AG04449 (cell line): ENCODE data around the gene TLE1.

Experiments
- CTCF ChIA-PET: fragments of 350-600 bp; formaldehyde crosslinking; extraction: SDS; loops from one replicate; lab custom pipeline; 2021; ENCODE audit warnings: antibody characterized with exemption; lab: Yijun Ruan, JAX
- POLR2A ChIA-PET: fragments of 400-600, 350-600 bp; formaldehyde crosslinking; extraction: SDS; loops from one replicate; lab custom pipeline; 2020; ENCODE audit warnings: antibody characterized with exemption, inconsistent platforms; lab: Yijun Ruan, JAX
- DNase-seq: peaks from one replicate; pipeline ENCODE4 v3.0.0-alpha.2; 2010; ENCODE audit warnings: low read depth, low spot score
- H3K4me3 ChIP-seq: 2 replicates; pipeline ENCODE4 v1.5.1; 2011; ENCODE audit warnings: low read depth, mild to moderate bottlenecking, control low read depth, low read length
- CTCF ChIP-seq: IDR thresholded peaks from one replicate; pipeline ENCODE4 v1.5.1; 2011; ENCODE audit warnings: mild to moderate bottlenecking, moderate library complexity, low read length, control low read depth, inconsistent platforms; ENCODE audit not compliant: insufficient read depth; ENCODE audit errors: missing control alignments

Gene TLE1

GRCh38 chr9:81542118-81542889, 147.0 kb downstream of the TLE1 start:
- POLR2A ChIA-PET, result no interaction called here
- CTCF ChIA-PET, result interaction anchor here (0.6 to 2.5 kb wide), 3 partner anchors 20 to 1062 kb away, joined by 3 to 6 read pairs (median 4); no protein-coding TSS in a partner anchor
- no peak overlapping the region for H3K4me3 ChIP-seq
- DNase-seq, result no peak
- no peak for TF ChIP-seq CTCF

GRCh38 chr9:81540142-81540710, 149.1 kb downstream of the TLE1 start:
- ChIA-PET CTCF (no interaction called here), POLR2A (no interaction called here)
- no peak for TF ChIP-seq CTCF
- no peak overlapping the region for H3K4me3 ChIP-seq
- no peak for DNase-seq

- DNase-seq, result no peak
- TF ChIP-seq CTCF, result no peak
- ChIA-PET POLR2A (no interaction called here), CTCF (interaction anchor here (1.5 kb wide), 1 partner anchor 147 kb away, joined by 4 read pairs; no protein-coding TSS in a partner anchor)
- no peak overlapping the region for H3K4me3 ChIP-seq
These were observed 150.0 kb downstream of the TLE1 start for GRCh38 chr9:81539317-81539716.

GRCh38 chr9:81538890-81539289, 150.5 kb downstream of the TLE1 start:
- DNase-seq, result no peak
- H3K4me3 ChIP-seq, result no peak overlapping the region
- TF ChIP-seq CTCF, result no peak
- POLR2A ChIA-PET, result no interaction called here
- CTCF ChIA-PET, result interaction anchor here (0.8 to 3.4 kb wide), 3 partner anchors 12 to 147 kb away, joined by 3 to 26 read pairs (median 4); no protein-coding TSS in a partner anchor

- H3K4me3 ChIP-seq, result no peak overlapping the region
- CTCF ChIA-PET, result interaction anchor here (1.5 to 3.4 kb wide), 3 partner anchors 9 to 148 kb away, joined by 4 to 26 read pairs (median 8); no protein-coding TSS in a partner anchor
- DNase-seq, result no peak
- no peak for TF ChIP-seq CTCF
- POLR2A ChIA-PET, result no interaction called here
These were observed 151.4 kb downstream of the TLE1 start for GRCh38 chr9:81537964-81538363.

GRCh38 chr9:81536242-81537025, 152.9 kb downstream of the TLE1 start:
- TF ChIP-seq CTCF, result no peak
- CTCF ChIA-PET, result interaction anchor here (3.4 kb wide), 1 partner anchor 12 kb away, joined by 26 read pairs; no protein-coding TSS in a partner anchor
- POLR2A ChIA-PET, result no interaction called here
- no peak overlapping the region for H3K4me3 ChIP-seq
- no peak for DNase-seq
